Activated T-helper 1 cell treated with anti-CD3 and anti-CD28 coated beads, Interleukin-12 subunit alpha, Interleukin-12 subunit beta, Interleukin-2, Interleukin-4 antibody, amounts not matched to agents 30 ng/mL and 10 ng/mL and 1 ng/mL, durations not matched to agents 14 hours and 24 hours and 36 hours (primary cell): ENCODE results near the gene UBAP1L. TPM values are rescaled to one million over a fixed set of nuclear protein-coding genes. Genes with fewer than 3 reads are reported as not detected.
"Not testable (repeated sequence)": the region's sequence is repeated elsewhere in the genome, so short reads cannot be mapped to it uniquely, and the experiment has no call there.

Source experiments
- DNase-seq: peaks from one replicate; pipeline ENCODE4 v3.0.0; 2021; ENCODE audit warnings: low spot score
- H3K27ac Mint-ChIP-seq: one replicate; pipeline ENCODE4 v1.8.0; 2021; ENCODE audit warnings: mild to moderate bottlenecking, mixed read lengths
- H3K27me3 Mint-ChIP-seq: one replicate; pipeline ENCODE4 v1.8.0; 2022; ENCODE audit warnings: mild to moderate bottlenecking, moderate library complexity, mixed read lengths; ENCODE audit not compliant: insufficient read depth
- H3K36me3 Mint-ChIP-seq: one replicate; pipeline ENCODE4 v1.8.0; 2021; ENCODE audit warnings: low read depth, mixed read lengths
- H3K4me1 Mint-ChIP-seq: one replicate; pipeline ENCODE4 v1.8.0; 2021; ENCODE audit warnings: low read depth, mixed read lengths
- H3K4me3 Mint-ChIP-seq: one replicate; pipeline ENCODE4 v1.8.0; 2021; ENCODE audit warnings: mild to moderate bottlenecking, moderate library complexity, mixed read lengths
- H3K9me3 Mint-ChIP-seq: one replicate; pipeline ENCODE4 v1.8.0; 2021; ENCODE audit warnings: mixed read lengths
- intact Hi-C: fragments of 100-400 bp; cut with micrococcal nuclease; formaldehyde crosslinking; loops from one replicate; pipeline ENCODE4 v1.15.1; 2024
- total RNA-seq: library from RNA; stranded (reverse); gene quantifications from 2 replicates; pipeline ENCODE4 v1.2.3, GENCODE V29; 2022

Gene UBAP1L
- total RNA-seq, 1 donor from 2014 or later = 5.9 TPM

DNA sequence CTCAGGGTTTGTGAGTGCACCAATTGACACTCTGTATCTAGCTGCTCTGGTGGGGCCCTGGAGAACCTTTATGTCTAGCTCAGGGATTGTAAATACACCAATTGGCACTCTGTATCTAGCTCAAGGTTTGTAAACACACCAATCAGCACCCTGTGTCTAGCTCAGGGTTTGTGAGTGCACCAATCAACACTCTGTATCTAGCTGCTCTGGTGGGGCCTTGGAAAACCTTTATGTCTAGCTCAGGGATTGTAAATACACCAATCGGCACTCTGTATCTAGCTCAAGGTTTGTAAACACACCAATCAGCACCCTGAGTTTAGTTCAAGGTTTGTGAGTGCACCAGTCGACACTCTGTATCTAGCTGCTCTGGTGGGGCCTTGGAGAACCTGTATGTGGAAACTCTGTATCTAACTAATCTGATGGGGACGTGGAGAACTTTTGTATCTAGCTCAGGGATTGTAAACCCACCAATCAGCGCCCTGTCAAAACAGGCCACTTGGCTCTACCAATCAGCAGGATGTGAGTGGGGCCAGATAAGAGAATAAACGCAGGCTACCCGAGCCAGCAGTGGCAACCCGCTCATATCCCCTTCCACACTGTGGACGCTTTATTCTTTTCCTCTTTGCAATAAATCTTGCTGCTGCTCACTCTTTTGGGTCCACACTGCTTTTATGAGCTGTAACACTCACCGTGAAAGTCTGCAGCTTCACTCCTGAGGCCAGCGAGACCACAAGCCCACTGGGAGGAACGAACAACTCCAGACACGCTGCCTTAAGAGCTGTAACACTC, 39.2 kb downstream of the UBAP1L start:
- H3K9me3 Mint-ChIP-seq, H3K4me1 Mint-ChIP-seq, DNase-seq, H3K4me3 Mint-ChIP-seq, intact Hi-C loops, H3K27ac Mint-ChIP-seq, H3K36me3 Mint-ChIP-seq: not testable (repeated sequence)
- H3K27me3 Mint-ChIP-seq = peaks cover 20% of the 10 kb centered on the region

DNA sequence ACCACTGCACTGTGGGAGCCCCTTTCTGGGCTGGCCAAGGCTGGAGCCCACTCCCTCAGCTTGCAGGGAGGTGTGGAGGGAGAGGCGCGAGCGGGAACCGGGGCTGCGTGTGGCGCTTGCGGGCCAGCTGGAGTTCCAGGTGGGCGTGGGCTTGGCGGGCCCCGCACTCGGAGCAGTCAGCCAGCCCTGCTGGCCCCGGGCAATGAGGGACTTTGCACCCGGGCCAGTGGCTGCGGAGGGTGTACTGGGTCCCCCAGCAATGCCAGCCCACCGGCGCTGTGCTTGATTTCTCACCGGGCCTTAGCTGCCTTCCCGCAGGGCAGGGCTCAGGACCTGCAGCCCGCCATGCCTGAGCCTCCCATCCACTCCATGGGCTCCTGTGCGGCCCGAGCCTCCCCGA, 40.1 kb downstream of the UBAP1L start:
- H3K36me3 Mint-ChIP-seq, H3K4me1 Mint-ChIP-seq, DNase-seq, intact Hi-C loops, H3K27ac Mint-ChIP-seq, H3K9me3 Mint-ChIP-seq, H3K4me3 Mint-ChIP-seq: not testable (repeated sequence)
- peaks cover 20% of the 10 kb centered on the region for H3K27me3 Mint-ChIP-seq

DNA sequence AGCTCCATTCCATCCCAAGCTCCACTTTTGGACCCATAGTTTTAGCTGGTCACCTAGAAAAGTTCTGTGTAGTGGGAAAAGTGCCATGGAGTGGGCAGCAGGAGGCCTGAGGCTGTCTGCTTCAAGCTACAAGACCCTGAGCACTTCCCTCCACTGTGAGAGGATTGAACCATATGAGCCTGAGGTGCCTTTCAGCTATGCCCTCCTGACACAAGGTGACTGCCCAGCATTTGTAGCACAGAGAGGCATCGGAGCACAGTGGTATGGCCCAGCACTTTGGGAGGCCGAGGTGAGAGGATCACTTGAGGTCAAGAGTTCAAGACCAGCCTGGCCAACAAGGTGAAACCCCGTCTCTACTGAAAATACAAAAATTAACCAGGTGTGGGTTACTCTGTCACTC, 42.4 kb downstream of the UBAP1L start:
- H3K27me3 Mint-ChIP-seq = peaks cover 15% of the 10 kb centered on the region
- H3K4me3 Mint-ChIP-seq = no peak overlapping the region
- no peak for DNase-seq
- H3K9me3 Mint-ChIP-seq = no peaks in the 10 kb centered on the region
- H3K36me3 Mint-ChIP-seq = no peaks in the 10 kb centered on the region
- intact Hi-C loops = no loop called here
- no peak overlapping the region for H3K27ac Mint-ChIP-seq
- peaks cover under 1% of the 10 kb centered on the region for H3K4me1 Mint-ChIP-seq

DNA sequence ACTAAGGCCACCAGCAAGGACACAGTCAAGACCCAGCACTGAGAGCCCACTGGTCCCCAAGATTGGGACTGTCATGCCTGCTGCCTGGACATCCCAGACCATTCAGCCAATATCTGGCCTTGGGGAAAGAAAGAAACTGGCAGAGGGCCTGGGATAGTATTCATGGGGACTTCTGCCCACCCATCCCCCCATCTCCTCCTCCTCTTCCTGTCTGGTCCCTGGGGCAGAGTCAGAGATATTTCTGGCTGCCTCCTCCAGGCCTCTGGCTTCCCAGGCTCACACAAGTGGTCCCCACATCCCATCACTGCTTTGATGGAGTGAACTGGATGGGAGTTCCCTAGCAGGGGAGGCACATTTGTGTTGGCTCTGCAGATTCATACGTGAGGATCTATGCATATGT, 43.0 kb downstream of the UBAP1L start:
- Mint-ChIP-seq H3K27ac (no peak overlapping the region), H3K36me3 (peaks cover 2% of the 10 kb centered on the region), H3K27me3 (peaks cover 18% of the 10 kb centered on the region), H3K4me1 (peaks cover 4% of the 10 kb centered on the region), H3K4me3 (no peak overlapping the region), H3K9me3 (no peaks in the 10 kb centered on the region)
- DNase-seq = no peak
- intact Hi-C loops = no loop called here

DNA sequence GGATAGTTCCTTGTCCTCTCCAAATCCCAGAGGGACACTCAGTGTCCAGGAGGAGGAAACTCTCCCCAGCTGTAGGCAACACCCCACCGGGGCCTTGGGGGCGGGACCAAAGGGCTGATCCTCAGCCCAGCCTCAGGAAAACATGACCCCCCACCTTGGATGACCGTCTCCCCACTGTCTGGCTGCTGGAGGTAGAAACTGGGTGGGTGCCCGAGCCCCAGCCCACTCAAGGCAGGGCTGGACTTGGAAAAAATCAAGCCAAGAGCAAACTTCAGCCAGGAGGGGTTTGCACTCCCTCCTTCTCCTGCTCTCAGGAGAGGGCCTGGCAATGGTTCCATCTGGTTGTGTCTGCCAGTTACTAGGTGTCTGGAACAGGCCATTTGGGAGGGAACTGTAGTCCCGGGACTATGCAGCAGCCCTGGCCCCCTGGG, 43.6 kb downstream of the UBAP1L start:
- no peaks in the 10 kb centered on the region for H3K9me3 Mint-ChIP-seq
- H3K27ac Mint-ChIP-seq = no peak overlapping the region
- DNase-seq = no peak
- H3K4me3 Mint-ChIP-seq = no peak overlapping the region
- H3K27me3 Mint-ChIP-seq = peaks cover 23% of the 10 kb centered on the region
- peaks cover 2% of the 10 kb centered on the region for H3K36me3 Mint-ChIP-seq
- intact Hi-C loops = no loop called here
- peaks cover 4% of the 10 kb centered on the region for H3K4me1 Mint-ChIP-seq

DNA sequence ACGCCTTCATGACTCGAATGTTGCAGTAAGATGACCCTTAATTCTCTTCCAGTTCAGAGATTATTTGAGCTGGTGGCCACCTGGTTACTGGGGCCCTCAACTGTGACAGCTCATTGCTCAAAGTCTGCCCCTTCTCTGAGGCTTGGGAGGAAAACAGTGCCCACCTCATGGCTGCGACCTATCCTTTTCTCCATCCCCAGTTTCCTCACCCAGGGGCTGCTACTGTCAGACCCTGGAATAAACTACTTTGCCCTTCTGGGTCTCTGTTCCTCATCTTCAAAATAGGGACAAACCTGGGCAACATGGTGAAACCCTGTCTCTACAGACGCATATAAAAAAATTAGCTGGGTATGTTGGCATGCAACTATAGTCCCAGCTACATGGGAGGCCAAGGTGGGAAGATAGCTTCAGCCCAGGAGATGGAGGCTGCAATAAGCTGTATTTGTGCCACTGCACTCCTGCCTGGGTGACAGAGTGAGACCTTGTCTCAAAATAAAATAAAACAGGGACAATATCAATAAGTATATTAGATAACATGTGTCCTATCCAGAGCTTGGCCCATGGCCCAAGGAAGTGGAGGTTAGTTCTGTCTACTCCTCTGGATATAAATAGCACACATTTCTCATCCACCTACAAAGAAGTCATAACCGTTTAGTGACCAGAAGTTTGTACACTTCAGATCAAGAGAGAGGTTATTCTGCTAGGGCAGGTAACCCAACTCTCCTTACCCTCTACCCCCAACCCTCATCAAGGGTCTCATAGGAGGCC, 45.0 kb downstream of the UBAP1L start:
- H3K27me3 Mint-ChIP-seq = peaks cover 33% of the 10 kb centered on the region
- intact Hi-C loops = no loop called here

DNA sequence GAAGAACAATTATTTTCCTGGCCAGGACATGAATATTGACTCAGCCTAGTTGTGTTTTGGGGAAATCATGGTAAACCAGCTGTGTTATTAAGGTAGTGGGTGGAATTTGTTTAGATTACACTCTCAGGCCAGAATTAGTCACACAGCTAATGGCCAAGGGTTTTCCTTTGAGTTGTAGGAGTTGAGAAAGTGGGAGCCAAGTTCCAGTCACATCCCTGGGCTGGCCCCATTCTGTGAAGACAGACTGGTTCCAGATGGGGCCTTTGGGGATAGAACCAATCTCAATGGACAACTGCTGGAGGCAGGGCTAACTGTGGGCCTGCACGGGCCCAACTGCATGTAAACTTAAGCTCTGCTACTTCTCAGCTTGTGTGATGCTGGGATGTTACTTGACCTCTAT, 45.8 kb downstream of the UBAP1L start:
- H3K9me3 Mint-ChIP-seq = no peaks in the 10 kb centered on the region
- intact Hi-C loops = no loop called here
- H3K4me3 Mint-ChIP-seq = no peak overlapping the region
- peaks cover 2% of the 10 kb centered on the region for H3K36me3 Mint-ChIP-seq
- DNase-seq = no peak
- H3K4me1 Mint-ChIP-seq = peaks cover 4% of the 10 kb centered on the region
- peaks cover 35% of the 10 kb centered on the region for H3K27me3 Mint-ChIP-seq
- H3K27ac Mint-ChIP-seq = no peak overlapping the region

More for the DNA sequence above, 45.0 kb downstream of the UBAP1L start:
- no peak for DNase-seq
- H3K4me1 Mint-ChIP-seq = peaks cover 4% of the 10 kb centered on the region
- H3K4me3 Mint-ChIP-seq = no peak overlapping the region
- H3K27ac Mint-ChIP-seq = no peak overlapping the region
- peaks cover 2% of the 10 kb centered on the region for H3K36me3 Mint-ChIP-seq
- H3K9me3 Mint-ChIP-seq = no peaks in the 10 kb centered on the region

DNA sequence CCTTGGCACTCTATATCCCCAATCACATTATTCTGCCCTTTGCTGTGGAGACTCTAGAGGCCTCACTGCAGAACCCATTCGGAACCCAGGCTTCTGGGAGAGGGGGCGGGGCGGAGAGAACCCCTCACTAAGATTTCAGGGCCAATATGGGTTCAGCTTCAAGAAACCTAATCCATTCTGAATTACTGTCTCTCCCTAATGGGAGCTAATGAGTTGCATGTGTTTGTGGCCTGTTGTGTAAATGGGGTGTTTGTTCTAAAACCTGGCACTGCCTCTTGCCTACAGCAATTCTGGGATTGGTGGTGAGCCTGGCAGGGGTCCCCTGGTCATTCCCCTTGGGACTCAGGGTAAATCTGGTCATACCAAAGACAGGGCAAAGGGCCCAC, 46.6 kb downstream of the UBAP1L start:
- Mint-ChIP-seq H3K36me3 (peaks cover 2% of the 10 kb centered on the region), H3K4me3 (no peak overlapping the region), H3K4me1 (peaks cover 4% of the 10 kb centered on the region), H3K27ac (no peak overlapping the region), H3K27me3 (peaks cover 37% of the 10 kb centered on the region), H3K9me3 (no peaks in the 10 kb centered on the region)
- intact Hi-C loops = no loop called here
- no peak for DNase-seq

DNA sequence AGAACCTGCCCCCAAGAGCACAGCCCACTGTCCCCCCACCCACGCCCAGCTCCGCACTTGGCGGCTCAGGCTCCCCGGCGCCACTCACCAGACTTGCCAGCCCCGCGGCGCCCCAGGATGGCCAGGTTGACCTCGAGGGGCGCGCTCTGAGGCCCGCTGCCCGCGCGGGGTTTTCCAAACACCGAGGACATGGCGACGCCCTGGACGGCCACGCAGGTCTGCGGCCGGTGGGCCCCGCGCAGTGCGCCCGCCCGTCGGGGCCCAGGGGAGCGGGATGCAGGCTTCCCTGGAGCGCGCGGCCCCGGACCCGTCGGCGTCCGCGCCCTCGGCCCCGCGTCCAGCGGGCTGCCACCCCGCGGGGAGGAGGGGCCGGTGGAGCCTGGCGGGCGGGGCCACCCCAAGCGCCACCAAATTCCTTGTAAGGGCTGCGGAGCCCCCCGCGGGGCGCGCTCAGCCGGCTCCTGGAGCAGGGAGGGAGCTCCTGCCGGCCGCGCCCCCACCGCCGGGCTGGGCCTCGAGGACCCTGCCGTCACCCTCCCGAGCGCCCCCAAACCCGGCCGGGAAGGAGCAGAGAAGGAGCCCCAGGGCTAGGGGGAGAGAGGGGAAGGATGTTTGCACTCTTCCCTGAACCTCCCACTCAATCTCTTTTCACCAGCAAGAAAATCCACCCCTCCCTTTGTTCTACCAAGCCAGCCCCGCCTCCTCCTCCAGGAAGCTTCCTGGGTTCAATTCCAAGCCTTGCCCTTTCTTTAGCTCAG, 47.2 kb downstream of the UBAP1L start, which contains the start of gene RASL12:
TSS of gene RASL12 (minus strand) at position 347 of the 758 bp plus-strand sequence. CDS start at position 191, 156 bp downstream.
- Mint-ChIP-seq H3K27ac (no peak within 1 kb of the TSS), H3K4me3 (peak within 1 kb of the TSS; percentile 26), H3K36me3 (peaks cover 2% of the 10 kb centered on the region), H3K27me3 (peaks cover 39% of the 10 kb centered on the region), H3K9me3 (no peaks in the 10 kb centered on the region), H3K4me1 (peaks cover 4% of the 10 kb centered on the region)
- intact Hi-C loops = no loop called here
- DNase-seq = no peak

DNA sequence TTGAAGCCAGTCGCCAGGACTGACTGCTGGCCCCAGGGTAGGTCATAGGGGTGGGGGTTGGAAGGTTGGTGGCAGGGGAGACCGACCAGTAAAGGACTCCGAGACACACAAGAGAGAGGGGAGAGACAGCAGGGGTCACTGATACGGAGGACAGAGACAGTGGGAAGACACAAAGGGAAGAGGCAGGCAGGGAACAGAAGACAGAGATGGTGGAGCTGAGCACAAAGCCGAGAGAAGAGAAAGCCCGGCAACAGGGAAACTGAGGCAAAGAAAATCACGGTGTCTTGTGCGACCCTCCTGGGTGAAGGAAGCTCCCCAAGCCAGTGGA, 47.7 kb downstream of the UBAP1L start:
- intact Hi-C loops = no loop called here
- no peak overlapping the region for H3K27ac Mint-ChIP-seq
- DNase-seq = no peak
- H3K4me1 Mint-ChIP-seq = peaks cover 4% of the 10 kb centered on the region
- H3K9me3 Mint-ChIP-seq = no peaks in the 10 kb centered on the region
- H3K27me3 Mint-ChIP-seq = peaks cover 39% of the 10 kb centered on the region
- peaks cover 2% of the 10 kb centered on the region for H3K36me3 Mint-ChIP-seq
- peak overlapping the region; percentile 26 for H3K4me3 Mint-ChIP-seq

DNA sequence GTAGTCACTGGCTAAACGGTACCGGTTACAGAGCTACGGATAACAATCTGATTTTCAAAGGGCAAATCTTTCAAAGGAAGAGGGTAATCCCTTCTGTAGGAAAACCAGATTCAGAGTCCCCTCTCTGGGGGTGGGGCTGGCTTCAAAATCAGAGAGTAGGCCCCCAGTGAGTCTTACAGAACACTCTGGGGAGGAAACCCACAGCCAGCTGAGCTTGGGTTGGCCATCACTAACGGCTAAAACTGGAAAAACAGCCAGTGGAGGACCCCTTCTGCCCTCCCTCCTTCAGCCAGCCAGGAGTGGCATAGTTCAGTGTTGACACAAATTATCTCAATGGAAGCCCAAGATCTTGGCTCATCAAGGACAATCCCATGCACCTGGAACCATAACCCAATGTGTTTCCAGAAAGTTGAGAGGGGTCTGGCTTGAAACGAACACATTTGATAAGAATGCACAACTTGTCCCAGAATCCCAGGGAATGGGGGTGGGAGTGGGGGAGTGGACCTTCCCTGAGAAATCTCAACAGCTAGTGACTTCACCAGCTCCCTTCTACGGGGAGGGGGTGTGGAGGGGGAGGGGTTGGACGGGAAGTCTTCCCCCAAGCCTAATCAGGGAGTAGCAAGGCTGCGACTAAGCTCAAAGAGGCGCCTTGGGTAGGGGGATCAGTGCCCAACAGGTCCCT, 48.2 kb downstream of the UBAP1L start:
- no peaks in the 10 kb centered on the region for H3K9me3 Mint-ChIP-seq
- H3K36me3 Mint-ChIP-seq = peaks cover 2% of the 10 kb centered on the region
- H3K27ac Mint-ChIP-seq = no peak overlapping the region
- intact Hi-C loops = no loop called here
- H3K4me1 Mint-ChIP-seq = peaks cover 4% of the 10 kb centered on the region
- H3K27me3 Mint-ChIP-seq = peaks cover 39% of the 10 kb centered on the region
- H3K4me3 Mint-ChIP-seq = peak overlapping the region; percentile 26
- no peak for DNase-seq

DNA sequence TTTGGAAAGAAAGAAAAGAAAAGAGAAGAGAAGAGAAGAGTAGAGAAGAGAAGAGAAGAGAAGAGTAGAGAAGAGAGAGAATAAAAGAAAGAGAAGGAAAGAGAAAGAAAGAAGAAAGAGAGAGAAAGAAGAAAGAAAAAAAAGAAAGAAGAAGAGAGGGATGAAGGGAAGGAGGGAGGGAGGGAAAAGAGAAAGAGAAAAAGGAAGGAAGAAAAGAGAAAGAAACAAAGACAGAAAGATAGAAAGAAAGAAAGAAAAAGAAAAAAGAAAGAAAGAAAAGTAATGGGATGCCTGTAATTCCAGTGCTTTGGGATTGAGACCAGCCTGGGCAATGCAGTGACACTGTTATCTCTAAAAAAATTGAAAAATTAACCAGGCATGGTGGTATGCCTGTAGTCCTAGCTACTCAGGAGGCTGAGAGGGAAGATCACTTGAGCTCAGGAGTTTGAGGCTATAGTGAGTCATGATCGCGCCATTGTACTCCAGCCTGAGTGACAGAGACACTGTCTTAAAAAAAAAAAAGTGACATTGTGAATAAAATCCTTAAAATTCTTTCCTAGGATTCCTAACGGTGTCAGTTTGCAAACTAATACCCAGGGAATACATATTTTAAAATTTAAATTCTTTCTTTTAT, 48.9 kb downstream of the UBAP1L start:
- H3K27ac Mint-ChIP-seq = no peak overlapping the region
- no peaks in the 10 kb centered on the region for H3K9me3 Mint-ChIP-seq
- DNase-seq = no peak
- intact Hi-C loops = no loop called here
- no peak overlapping the region for H3K4me3 Mint-ChIP-seq
- H3K27me3 Mint-ChIP-seq = peaks cover 39% of the 10 kb centered on the region
- H3K36me3 Mint-ChIP-seq = peaks cover 2% of the 10 kb centered on the region
- H3K4me1 Mint-ChIP-seq = peaks cover 4% of the 10 kb centered on the region
